MM.1S (cell line): ENCODE measurements around the gene MS4A10.

ENCODE experiments used
- DNase-seq: peaks from one replicate; pipeline ENCODE4 v3.0.0-alpha.2; 2015
- H2AFZ ChIP-seq: fragments of 300-600 bp; sonication (generic); 2 replicates; pipeline ENCODE4 v1.6.0; 2016; ENCODE audit warnings: antibody characterized with exemption, low read length
- H3F3A ChIP-seq: fragments of 300-600 bp; sonication (generic); 2 replicates; pipeline ENCODE4 v1.6.1; 2016; ENCODE audit warnings: mild to moderate bottlenecking, antibody characterized with exemption, low read length, moderate library complexity, mixed read lengths; ENCODE audit not compliant: insufficient read depth
- H3K27ac ChIP-seq: fragments of 300-600 bp; sonication (generic); 2 replicates; pipeline ENCODE4 v1.5.1; 2016; ENCODE audit warnings: mild to moderate bottlenecking, low read length
- H3K27me3 ChIP-seq: fragments of 300-600 bp; sonication (generic); replicated peaks from 2 replicates; pipeline ENCODE4 v1.6.0; 2016; ENCODE audit warnings: low read length; ENCODE audit not compliant: insufficient read depth
- H3K36me3 ChIP-seq: fragments of 300-600 bp; sonication (generic); replicated peaks from 2 replicates; pipeline ENCODE4 v1.6.1; 2016; ENCODE audit warnings: mild to moderate bottlenecking, low read length, mixed read lengths; ENCODE audit not compliant: insufficient read depth
- H3K4me1 ChIP-seq: fragments of 300-600 bp; sonication (generic); 2 replicates; pipeline ENCODE4 v1.6.1; 2016; ENCODE audit warnings: low read length, mixed read lengths
- H3K4me2 ChIP-seq: fragments of 300-600 bp; sonication (generic); 2 replicates; pipeline ENCODE4 v1.6.0; 2016; ENCODE audit warnings: low read depth, low read length
- H3K4me3 ChIP-seq: fragments of 300-600 bp; sonication (generic); 2 replicates; pipeline ENCODE4 v1.5.1; 2016; ENCODE audit warnings: low read length, mixed read lengths
- H3K79me2 ChIP-seq: fragments of 300-600 bp; sonication (generic); 2 replicates; pipeline ENCODE4 v1.6.1; 2016; ENCODE audit warnings: mixed run types, low read length, mixed read lengths
- H3K9ac ChIP-seq: fragments of 300-600 bp; sonication (generic); 2 replicates; pipeline ENCODE4 v1.6.1; 2016; ENCODE audit warnings: low read length, mixed read lengths
- H3K9me2 ChIP-seq: fragments of 300-600 bp; sonication (generic); replicated peaks from 2 replicates; pipeline ENCODE4 v1.6.1; 2016; ENCODE audit warnings: mild to moderate bottlenecking, low read length, mixed read lengths; ENCODE audit not compliant: insufficient read depth
- H3K9me3 ChIP-seq: fragments of 300-600 bp; sonication (generic); replicated peaks from 2 replicates; pipeline ENCODE4 v1.6.1; 2016; ENCODE audit warnings: mild to moderate bottlenecking, low read length, mixed read lengths; ENCODE audit not compliant: insufficient read depth
- H4K20me1 ChIP-seq: fragments of 300-600 bp; sonication (generic); 2 replicates; pipeline ENCODE4 v1.6.1; 2016; ENCODE audit warnings: mild to moderate bottlenecking, low read length, moderate library complexity, mixed read lengths; ENCODE audit not compliant: insufficient read depth
- EZH2 ChIP-seq: fragments of 300-600 bp; sonication (generic); optimal IDR thresholded peaks from 2 replicates; pipeline ENCODE3; 2017; ENCODE audit warnings: low read depth, mild to moderate bottlenecking, antibody characterized with exemption, low read length, mixed read lengths
- EZH2phosphoT487 ChIP-seq: fragments of 300-600 bp; sonication (generic); IDR thresholded peaks from 2 replicates; pipeline ENCODE4 v1.6.1; 2018; ENCODE audit warnings: antibody characterized with exemption, low read length
- TF ChIP-seq, protein P1 (sequence below): fragments of 300-600 bp; sonication (generic); IDR thresholded peaks from 2 replicates; pipeline ENCODE4 v1.5.1; 2016; ENCODE audit warnings: antibody characterized with exemption, low read length, mixed read lengths

Gene MS4A10

DNA sequence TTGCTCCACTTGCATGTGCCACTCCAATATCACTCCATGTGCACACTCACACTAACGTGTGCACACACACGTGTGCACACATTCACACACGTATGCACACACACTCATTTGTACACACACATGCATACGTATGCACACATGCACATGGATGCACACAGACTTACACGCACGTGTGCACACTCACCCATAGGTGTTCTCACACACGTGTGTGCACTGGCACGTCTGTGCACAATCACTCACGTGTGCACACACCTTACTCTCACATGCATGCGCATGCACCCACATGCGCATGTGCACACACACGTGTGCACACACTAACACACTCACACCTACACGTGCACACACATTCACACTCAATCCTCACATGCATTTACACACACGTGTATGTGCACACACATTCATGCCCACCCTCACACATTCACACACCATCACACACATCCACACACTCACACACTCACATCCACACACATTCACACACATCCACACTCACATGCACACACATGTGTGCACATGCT lies 37.7 kb upstream of the MS4A10 start:
- no peaks in the 10 kb centered on the region for H3K79me2 ChIP-seq
- H3K9ac ChIP-seq = no peak overlapping the region
- H3K4me2 ChIP-seq = no peak overlapping the region
- H3K9me3 ChIP-seq = no peaks in the 10 kb centered on the region
- TF ChIP-seq EZH2phosphoT487 (no peak), EZH2 (no peak)
- TF ChIP-seq, protein P1, sequence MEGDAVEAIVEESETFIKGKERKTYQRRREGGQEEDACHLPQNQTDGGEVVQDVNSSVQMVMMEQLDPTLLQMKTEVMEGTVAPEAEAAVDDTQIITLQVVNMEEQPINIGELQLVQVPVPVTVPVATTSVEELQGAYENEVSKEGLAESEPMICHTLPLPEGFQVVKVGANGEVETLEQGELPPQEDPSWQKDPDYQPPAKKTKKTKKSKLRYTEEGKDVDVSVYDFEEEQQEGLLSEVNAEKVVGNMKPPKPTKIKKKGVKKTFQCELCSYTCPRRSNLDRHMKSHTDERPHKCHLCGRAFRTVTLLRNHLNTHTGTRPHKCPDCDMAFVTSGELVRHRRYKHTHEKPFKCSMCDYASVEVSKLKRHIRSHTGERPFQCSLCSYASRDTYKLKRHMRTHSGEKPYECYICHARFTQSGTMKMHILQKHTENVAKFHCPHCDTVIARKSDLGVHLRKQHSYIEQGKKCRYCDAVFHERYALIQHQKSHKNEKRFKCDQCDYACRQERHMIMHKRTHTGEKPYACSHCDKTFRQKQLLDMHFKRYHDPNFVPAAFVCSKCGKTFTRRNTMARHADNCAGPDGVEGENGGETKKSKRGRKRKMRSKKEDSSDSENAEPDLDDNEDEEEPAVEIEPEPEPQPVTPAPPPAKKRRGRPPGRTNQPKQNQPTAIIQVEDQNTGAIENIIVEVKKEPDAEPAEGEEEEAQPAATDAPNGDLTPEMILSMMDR = no peak
- no peaks in the 10 kb centered on the region for H3K4me1 ChIP-seq
- no peaks in the 10 kb centered on the region for H3K36me3 ChIP-seq
- H4K20me1 ChIP-seq = no peaks in the 10 kb centered on the region
- H3K4me3 ChIP-seq = no peak overlapping the region
- H3F3A ChIP-seq = no peaks in the 10 kb centered on the region
- no peak overlapping the region for H3K27ac ChIP-seq
- DNase-seq = no peak
- H3K9me2 ChIP-seq = no peaks in the 10 kb centered on the region
- no peak overlapping the region for H2AFZ ChIP-seq
- no peaks in the 10 kb centered on the region for H3K27me3 ChIP-seq

- H3K4me2 ChIP-seq = no peak overlapping the region
- no peaks in the 10 kb centered on the region for H3K9me2 ChIP-seq
- TF ChIP-seq EZH2phosphoT487 (no peak), EZH2 (no peak)
- TF ChIP-seq, protein P1 = no peak
Observed at GRCh38 chr11:60748225-60748624, 36.9 kb upstream of the MS4A10 start.

GRCh38 chr11:60748821-60749220 lies 36.3 kb upstream of the MS4A10 start:
- TF ChIP-seq, protein P1 = no peak
- no peak for TF ChIP-seq EZH2phosphoT487
- TF ChIP-seq EZH2 = no peak
- no peaks in the 10 kb centered on the region for H4K20me1 ChIP-seq
- no peaks in the 10 kb centered on the region for H3K36me3 ChIP-seq
- H3K4me2 ChIP-seq = no peak overlapping the region
- no peak overlapping the region for H3K4me3 ChIP-seq
- no peaks in the 10 kb centered on the region for H3K9me2 ChIP-seq
- H3K9ac ChIP-seq = no peak overlapping the region
- H3K4me1 ChIP-seq = no peaks in the 10 kb centered on the region
- no peaks in the 10 kb centered on the region for H3K9me3 ChIP-seq
- no peak overlapping the region for H2AFZ ChIP-seq
- H3K27me3 ChIP-seq = no peaks in the 10 kb centered on the region
- H3F3A ChIP-seq = no peaks in the 10 kb centered on the region
- no peak for DNase-seq
- H3K79me2 ChIP-seq = no peaks in the 10 kb centered on the region
- H3K27ac ChIP-seq = no peak overlapping the region

More at GRCh38 chr11:60748225-60748624, 36.9 kb upstream of the MS4A10 start:
- H3K79me2 ChIP-seq = no peaks in the 10 kb centered on the region
- H3K27me3 ChIP-seq = no peaks in the 10 kb centered on the region
- no peaks in the 10 kb centered on the region for H4K20me1 ChIP-seq
- H2AFZ ChIP-seq = no peak overlapping the region
- DNase-seq = no peak
- H3K9ac ChIP-seq = no peak overlapping the region
- H3K4me3 ChIP-seq = no peak overlapping the region
- H3K36me3 ChIP-seq = no peaks in the 10 kb centered on the region
- H3F3A ChIP-seq = no peaks in the 10 kb centered on the region
- no peaks in the 10 kb centered on the region for H3K4me1 ChIP-seq
- H3K27ac ChIP-seq = no peak overlapping the region
- no peaks in the 10 kb centered on the region for H3K9me3 ChIP-seq
